GM18909 (cell line): ENCODE measurements around the gene DBNDD1.
"Not testable (repeated sequence)": the region's sequence is repeated elsewhere in the genome, so short reads cannot be mapped to it uniquely, and the experiment has no call there.

Experiments used
- ATAC-seq: cut with Tn5 transposase; IDR thresholded peaks from one replicate; pipeline ENCODE4 v1.9.1; 2021; ENCODE audit warnings: mild to moderate bottlenecking; ENCODE audit not compliant: unreplicated experiment, poor library complexity

Gene DBNDD1

DNA sequence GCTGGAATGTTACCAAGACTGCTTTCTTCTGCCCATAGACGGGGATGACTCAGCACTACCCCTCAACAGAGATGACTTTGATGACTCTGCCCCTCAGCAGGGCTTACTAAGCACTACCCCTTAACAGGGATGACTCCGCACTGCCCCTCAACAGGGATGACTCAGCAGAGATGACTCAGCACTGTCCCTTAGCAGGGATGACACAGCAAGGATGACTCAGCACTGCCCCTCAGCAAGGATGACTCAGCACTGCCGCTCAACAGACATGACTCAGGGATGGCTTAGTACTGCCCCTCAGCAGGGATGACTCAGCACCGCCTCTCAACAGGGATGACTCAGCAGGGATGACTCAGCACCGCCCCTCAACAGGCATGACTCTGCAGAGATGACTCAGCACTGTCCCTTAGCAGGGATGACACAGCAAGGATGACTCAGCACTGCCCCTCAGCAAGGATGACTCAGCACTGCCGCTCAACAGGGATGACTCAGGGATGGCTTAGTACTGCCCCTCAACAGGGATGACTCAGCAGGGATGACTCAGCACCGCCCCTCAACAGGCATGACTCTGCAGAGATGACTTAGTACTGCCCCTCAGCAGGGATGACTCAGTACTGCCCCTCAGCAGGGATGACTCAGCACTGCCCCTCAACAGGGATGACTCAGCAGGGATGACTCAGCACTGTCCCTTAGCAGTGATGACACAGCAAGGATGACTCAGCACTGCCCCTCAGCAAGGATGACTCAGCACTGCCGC is 24.4 kb downstream of the DBNDD1 start:
- not testable (repeated sequence) for ATAC-seq

GRCh38 chr16:89994389-89994720 is 24.9 kb downstream of the DBNDD1 start:
- ATAC-seq: no peak

- no peak for ATAC-seq
Observed at GRCh38 chr16:89993971-89994370, 25.3 kb downstream of the DBNDD1 start.

- no peak for ATAC-seq
Observed at GRCh38 chr16:89993377-89993776, 25.9 kb downstream of the DBNDD1 start.

- no peak for ATAC-seq
Observed at GRCh38 chr16:89990799-89991198, 28.5 kb downstream of the DBNDD1 start.

- ATAC-seq: no peak
Observed at GRCh38 chr16:89988951-89989350, 30.3 kb downstream of the DBNDD1 start.

DNA sequence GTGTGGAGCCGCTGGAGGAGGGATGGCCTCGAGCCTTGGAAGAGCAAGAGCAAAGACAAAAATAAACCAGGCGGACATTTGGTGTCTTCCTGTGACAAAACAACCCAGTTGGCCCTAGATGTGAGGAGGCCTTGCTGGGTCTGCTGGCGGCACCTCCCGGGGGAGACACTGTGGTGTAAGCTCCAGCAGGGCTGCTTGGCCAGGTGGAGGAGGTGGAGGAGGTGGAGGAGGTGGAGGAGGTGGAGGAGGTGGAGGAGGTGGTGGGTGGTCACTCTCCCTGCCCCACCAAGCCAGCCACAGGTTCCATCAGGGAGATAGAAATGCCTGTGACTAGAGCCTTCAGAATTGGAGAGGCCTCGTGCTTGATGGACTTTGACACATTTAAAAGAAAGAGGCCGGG is 32.1 kb downstream of the DBNDD1 start:
- no peak for ATAC-seq

GRCh38 chr16:89986600-89986999 is 32.7 kb downstream of the DBNDD1 start:
- no peak for ATAC-seq

DNA sequence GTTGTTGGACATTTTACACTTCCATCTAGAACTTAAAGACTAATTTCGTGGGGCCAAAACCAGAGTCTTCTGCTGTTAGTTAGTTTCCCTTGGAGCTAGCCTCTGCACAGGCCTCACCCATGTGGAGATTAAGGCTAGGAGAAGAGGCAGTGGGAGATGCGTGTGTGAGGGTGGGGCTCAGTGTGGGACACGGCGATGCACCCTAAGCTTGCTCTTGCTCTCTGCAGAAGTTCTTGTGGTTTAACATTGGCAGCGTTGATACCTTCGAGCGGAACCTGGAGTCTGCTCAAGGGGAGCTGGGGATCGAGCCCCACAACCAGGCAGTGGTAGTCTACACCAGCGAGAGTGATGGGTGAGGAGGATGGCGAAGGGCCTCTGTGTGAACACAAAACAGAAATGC is 34.0 kb downstream of the DBNDD1 start:
- no peak for ATAC-seq

DNA sequence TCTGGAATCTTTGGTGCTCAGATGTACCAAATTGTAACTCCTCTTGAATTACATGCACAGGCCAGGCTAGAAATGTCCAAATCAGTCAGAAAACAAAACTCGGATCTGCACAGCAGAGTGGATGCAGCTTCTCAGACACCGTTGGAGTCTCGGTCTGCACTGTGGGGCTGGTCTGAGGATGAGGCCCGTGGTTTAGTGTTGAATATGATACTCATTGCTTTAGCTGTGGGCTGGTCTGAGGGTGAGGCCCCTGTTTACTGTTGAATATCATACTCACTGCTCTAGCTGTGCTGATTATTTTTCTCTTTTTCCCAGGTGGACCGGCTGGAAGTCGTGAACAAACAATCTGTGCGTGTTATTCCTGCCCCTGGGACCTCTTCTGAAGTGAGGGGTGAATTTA is 35.0 kb downstream of the DBNDD1 start:
- no peak for ATAC-seq

DNA sequence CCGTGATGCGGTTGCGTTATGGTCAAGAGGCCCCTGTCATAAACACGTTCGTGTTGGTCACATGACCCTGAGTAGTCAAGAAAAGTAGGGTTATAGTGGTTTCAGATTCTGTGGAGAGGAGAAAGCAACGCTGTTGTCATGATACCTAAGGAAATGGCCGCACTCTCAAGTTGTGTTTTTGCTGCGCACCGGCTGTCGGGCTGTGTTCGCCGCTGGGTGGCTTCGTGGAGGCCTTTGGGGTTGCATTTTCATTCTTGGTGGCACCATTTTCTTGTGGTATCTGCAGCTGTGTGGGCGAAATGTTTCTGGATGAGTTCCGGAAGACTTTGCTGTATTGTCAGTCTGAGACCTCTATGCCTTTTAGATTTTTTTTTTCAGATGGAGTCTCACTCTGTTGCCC is 35.7 kb downstream of the DBNDD1 start:
- no peak for ATAC-seq

DNA sequence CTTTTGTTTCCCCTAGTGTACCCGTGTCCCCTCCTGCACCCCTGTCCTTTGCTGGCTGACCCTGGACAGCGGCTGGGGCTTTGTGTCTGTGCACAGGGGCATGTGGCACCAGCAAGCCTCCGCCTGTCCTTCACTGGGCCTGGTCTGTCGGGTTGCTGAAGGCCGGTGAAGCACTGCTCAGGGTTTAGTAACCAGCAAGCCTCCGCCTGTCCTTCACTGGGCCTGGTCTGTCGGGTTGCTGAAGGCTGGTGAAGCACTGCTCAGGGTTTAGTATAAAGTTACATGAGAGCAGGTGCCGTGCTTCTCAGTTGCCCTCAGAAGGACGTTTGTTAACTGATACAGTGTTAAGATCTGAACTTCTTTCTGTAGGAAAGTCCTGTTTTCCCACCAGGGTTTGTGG is 36.9 kb downstream of the DBNDD1 start:
- no peak for ATAC-seq

DNA sequence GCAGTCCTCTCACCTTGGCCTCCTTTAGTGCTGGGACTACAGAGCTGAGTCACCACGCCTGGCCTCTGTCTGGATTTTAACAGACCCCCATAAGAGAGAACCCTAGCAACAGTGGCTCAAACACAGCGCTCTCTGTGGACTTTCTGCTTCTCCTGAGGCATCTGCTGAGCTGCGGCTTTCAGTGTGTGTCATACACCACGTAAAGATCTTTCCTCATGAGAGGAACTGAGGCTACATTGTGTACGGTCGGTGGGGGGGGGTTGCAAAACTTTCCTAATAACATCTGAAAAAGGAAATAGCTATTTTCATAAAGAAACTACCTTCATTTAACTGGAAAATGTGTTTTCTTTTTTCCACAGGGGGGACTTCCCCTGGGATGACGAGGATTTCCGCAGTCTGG is 37.8 kb downstream of the DBNDD1 start:
- ATAC-seq: peak; percentile 59

DNA sequence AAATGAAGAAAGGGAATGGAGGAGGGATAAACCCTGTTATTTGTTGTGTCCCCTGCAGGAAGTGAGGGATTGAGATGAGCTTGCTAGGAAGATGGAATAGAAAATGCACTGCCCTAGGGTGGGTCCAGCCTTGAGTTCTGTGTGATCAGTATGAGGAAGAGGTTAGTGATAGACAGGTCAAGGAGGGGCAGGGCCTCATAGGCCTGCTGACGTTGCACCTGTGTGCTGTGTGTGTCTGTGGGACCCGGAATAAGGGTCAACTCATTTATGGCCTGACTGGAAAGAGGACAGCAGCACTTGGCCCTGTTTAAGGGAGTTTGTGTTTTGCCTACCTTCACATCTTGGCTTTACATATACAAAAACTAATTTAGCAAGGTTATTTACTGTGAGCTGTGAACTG is 44.4 kb downstream of the DBNDD1 start:
- no peak for ATAC-seq

DNA sequence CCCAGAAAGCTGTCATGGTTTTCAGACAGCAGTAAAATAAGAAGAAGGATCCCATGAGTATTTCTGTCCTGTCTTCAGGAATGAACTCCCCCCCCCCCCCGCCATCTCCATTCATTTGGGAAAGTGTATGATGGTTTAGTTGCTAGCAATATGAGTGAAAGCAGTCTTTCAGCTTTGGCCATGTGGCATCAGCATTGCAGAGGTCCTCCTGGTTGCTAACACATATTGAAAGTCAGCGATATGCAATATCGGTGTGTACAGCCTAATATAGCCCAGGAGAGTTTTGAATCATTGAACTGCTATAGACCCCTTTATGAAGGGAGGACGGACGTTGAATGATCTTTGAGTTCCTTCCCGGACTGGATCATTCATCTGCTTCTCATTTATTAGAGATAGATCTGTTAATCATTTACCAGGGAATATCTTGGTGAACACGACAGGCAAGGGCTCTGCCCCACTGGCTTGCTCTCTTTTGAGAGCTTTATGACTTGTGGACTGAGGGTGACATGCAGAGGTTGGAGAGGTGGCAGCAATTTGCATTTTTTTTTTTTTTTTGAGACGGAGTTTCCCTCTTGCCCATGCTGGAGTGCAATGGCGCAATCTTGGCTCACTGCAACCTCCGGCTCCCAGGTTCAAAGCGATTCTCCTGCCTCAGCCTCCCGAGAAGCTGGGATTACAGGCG is 45.5 kb downstream of the DBNDD1 start:
- no peak for ATAC-seq

GRCh38 chr16:89973235-89973634 is 46.0 kb downstream of the DBNDD1 start:
- ATAC-seq: no peak

DNA sequence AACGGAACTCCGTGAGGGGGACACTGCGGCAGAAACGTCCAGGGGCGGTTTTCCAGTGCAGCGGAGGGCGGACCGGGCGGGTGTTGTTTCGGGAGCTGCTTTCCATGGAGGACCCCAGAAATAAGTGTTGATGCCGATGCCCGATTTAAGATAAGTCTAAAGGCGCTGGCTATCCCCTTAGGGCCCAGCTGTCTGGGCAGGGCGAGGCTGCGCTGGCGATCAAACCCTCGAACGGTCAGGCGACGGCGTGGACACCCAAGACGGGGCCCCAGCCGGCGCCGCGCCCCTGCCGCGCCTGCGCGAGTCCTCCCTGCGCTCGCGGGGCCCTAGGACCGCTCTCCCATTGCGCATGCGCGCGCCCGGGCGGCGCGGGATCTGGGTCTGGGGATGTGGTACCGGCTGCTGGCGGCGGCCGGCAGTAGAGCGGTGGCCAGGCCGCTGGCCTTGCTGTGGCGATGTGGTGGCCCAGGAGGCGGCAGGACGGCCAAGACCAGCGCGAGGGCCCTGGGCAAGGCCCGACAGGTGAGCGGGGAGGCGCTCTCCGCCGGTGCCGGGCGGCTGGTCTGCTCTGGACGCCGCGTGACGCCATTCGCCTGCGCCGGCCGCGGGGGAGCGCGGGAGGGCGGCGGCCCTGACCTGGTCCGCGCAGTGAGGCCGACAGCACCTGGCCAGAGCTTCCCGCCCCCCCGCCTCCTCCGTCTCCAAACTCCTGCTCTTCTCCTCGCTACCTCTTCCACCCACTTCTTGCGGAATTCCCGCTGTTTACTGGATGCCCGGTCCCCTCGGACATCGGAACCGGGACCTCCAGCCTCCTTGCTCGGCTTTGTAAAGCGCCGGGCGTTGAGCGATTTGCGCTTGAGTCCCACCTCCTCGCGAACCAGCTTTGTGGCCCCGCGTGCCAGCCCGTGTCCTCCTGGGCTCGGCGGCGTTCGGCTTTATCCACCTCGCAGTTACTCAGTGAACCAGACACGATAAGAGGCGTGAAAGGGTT is 46.7 kb downstream of the DBNDD1 start:
- peak; percentile 83 for ATAC-seq

DNA sequence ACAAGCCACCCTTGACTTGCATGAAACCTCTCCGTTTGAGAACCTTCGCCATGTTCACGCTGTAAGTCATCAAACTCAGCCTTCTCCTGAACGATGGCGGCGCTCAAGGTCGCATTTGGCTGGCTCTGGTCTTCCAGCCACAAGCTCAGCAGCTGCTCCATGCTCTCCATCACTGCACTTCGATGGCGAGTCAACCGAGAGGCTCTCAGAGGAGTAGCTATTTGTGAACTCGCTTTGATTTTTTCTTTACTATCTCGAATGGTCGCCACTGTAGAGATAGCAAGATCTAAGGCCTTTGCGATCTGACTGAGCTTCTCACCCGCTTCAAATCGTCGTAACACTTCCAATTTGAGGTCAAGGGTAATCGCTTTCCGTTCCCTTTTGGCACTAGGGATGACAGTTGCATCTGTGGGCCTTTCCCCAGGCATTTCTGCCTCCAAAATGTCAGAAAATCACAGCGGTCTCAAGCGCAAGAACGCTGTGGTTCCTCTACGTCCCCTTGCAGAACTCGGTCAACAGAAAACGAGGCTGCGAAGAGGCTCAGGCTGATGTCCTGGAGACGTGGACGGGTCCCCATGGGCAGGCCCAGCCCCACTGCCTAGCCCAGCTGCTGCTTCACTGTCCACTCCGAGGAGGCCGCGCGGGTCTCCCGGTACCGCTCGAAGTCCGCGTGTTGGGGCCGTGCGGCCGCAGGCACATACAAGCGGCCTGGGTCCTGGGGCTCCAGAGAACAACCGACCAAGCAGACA is 47.6 kb downstream of the DBNDD1 start:
- peak; percentile 14 for ATAC-seq

DNA sequence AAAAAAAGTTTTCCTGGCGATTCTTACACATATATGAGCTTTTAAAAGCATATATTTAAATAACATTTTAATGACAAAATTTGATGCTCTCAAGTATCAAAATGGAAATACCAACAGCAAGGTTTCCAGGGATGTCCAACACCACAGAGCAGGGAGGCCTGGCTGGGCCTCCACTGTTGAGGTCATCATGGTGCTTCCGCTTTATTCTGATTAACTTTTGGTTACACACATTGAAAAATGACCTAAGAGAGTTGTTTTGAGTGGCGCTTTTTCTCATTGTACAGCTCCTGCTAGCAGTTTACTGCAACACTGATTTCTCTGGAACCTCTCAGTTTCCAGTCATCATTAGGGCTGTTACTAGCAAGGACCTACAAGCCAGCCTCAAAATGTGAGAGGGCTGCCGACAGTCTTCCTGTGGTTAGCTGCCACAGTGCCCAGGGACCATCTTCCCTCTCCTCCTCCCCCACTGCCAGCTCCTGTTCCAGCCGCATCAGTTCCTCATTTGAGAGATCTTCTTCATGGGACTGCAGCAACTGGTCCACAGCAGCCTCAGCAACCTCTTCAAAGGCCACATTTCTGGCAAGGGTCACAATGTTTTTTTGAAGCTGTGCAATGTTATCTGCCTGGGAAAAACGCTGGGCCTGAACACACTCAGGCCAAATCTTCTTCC is 49.4 kb downstream of the DBNDD1 start:
- no peak for ATAC-seq

DNA sequence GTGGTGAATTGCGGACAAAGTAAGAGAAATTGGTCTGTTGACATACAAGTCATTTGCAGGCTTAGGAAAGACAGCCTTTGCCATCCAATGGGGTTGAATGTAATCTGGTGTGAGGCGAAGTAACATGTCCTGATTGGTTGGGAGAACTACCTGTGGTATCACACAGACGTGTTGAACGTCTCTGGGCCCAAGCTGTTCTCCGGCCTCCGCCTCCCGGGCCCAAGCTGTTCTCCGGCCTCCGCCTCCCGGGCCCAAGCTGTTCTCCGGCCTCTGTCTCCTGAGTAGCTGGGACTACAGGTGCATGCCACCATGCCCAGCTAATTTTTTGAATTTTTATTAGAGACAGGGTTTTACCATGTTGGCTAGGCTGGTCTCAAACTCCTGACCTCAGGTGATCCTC is 51.2 kb downstream of the DBNDD1 start:
- ATAC-seq: not testable (repeated sequence)
